NT2/D1 (cell line): ENCODE data around the gene PRKN.

Source experiments
- SUZ12 ChIP-seq: IDR thresholded peaks from 2 replicates; pipeline ENCODE4 v1.6.1; 2011; ENCODE audit not compliant: insufficient read length, insufficient read depth; ENCODE audit errors: extremely low read depth
- YY1 ChIP-seq: IDR thresholded peaks from 2 replicates; pipeline ENCODE4 v1.6.1; 2011; ENCODE audit not compliant: insufficient read length, insufficient read depth
- ZNF274 ChIP-seq: IDR thresholded peaks from 2 replicates; pipeline ENCODE4 v1.6.1; 2011; ENCODE audit warnings: mild to moderate bottlenecking, low read depth, low read length

GRCh38 chr6:162395181-162395580, 332.4 kb downstream of the PRKN start:
- TF ChIP-seq ZNF274 (no peak), YY1 (no peak), SUZ12 (no peak)
